GM19351 (cell line): ENCODE measurements around the gene RTTN.

Experiments
- ATAC-seq: cut with Tn5 transposase; IDR thresholded peaks from one replicate; pipeline ENCODE4 v1.9.1; 2021; ENCODE audit warnings: mild to moderate bottlenecking, moderate library complexity; ENCODE audit not compliant: unreplicated experiment

Gene RTTN

DNA sequence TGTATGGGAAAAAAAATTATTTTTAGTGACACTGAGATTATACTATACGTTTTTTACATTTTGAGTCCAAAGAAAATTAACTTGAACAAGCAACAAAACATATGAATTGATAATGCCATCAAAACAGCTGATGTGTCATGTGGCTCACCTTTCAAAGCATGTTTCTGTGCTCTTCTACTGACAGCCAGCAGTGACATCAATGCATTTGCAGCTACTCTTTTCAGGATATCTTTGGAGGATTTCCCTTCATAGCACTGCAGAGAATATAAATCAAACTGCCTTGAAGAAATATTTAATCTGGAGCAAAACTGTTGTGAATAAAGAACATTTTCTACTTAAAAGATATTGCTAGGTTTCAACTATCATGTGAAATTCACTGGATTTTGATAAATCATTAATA, 174.8 kb downstream of the RTTN start:
- ATAC-seq: no peak

DNA sequence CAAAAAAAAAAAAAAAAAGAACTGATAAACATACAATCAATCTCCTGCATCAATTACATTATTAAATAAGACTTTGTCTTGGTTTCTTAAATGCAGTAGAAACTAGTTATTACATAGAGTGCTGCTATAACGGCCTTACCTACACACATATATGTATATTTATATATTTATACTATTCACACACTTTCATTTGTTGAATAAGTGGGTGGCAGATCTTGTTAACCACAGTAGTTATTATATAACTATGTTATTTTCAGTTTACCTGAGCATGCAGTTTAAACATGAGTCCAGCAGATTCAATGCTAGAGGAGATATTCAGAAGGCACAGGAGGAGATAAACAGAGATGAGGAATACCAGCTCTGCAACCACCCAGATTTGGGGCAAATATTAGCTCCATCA, 176.3 kb downstream of the RTTN start:
- ATAC-seq: peak; percentile 44

DNA sequence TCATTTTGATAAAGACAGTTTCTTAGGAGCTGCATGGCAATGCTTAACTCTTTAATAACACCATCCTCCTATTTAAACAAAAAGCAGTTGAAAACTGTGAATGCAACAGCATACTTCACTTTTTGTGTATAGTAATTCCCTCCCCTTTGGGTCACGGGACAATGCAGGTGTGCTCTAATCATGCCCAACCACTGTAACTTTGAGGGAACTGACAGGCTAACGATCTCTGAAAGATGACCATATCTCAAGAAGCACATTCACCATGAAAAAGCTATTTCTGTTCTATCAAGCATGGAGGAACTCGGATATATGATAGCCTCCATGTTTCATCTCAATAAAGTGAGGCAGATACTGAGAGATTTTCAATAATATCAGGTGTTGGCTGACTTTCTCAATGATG, 176.8 kb downstream of the RTTN start:
- peak; percentile 83 for ATAC-seq

DNA sequence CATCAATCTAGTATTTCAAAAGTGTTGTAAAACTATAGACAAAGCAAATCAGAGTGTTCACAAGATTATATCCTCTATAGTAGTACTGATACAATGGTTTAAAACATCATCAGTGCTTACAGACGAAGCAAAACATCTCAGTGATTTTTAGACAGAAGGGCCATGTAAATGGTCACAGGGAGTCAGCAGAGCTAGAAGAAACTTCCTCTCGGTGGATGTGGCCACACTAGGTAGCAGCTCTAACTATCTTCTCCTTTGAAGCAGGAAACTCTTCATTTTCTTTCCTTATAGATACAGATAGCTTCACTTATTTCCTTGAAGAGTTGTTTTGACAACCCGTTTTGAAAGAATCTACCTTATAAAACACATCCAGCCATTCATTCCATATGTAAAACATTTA, 177.4 kb downstream of the RTTN start:
- peak; percentile 32 for ATAC-seq

DNA sequence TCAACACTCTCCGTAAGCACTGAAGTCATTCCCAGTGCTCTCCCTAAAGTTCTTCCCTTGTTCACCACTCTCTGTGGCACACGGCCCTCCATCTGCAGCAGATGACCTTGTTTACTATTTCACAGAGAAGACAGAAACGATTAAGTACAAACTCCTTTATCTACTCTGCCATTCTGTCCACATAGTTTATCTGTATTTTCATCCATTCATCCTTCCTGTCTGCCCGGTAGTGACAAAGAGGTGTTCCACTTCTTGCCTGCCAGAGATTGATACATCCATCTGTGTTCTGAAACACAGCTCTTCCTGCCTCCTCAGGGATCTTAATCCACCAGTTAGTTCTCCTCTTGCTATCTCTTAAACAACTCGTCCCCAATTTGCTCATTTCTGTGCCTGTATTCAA, 179.9 kb downstream of the RTTN start:
- ATAC-seq: no peak

DNA sequence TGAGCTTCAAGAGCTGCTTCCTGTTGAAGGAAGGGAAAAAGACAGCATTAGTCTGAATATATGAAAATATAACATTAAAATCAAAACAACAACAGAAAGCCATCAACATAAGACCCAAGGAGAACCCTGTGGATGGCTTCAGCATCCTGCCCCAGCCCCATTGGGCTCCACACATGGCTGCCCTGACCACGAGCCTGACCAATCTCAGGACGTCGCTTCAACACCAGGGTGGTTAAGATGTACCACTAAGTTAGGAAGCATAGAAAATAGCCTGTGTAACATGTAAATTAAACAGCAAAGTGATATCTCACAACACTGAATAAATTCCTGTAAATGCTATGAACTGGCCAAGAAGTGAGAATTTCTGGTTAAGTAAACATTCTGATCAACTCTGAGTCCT, 180.7 kb downstream of the RTTN start:
- ATAC-seq: no peak

DNA sequence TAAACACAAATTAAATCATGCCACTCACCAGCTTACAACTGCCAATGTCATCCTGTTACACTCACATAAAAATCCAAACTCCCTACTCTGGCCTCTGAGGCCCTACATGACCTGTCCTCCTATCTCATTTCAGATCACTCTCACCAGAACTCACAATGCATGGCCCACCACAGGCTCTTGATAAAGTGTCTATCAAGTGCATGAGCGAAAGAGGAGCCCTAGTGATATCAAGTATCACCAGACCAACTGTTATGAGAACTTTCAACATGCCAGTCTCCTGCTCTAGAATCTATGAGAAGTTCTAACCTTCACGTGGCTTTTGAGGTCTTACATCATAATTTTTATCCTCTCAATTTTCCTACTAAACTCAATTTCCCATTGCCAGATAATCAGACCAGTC, 181.4 kb downstream of the RTTN start:
- ATAC-seq: no peak

DNA sequence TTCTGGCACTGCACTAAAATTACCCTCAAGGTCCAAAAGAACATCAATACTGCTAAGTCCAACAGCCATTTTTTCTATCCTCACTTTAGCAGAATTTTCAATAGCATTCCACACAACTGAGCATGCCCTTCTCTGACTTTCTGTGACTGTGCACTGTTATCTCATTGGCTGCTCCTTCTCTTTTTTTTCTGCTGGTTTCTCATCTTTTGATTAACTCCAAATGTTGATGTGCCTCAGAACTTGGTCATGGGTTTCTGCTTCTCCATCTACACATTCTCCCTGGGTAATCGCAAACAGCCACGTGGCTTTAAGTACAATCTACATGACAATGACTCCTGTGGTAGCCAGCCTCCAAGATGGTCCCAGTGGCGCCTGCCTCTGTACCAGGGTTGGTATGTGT, 182.9 kb downstream of the RTTN start:
- no peak for ATAC-seq

DNA sequence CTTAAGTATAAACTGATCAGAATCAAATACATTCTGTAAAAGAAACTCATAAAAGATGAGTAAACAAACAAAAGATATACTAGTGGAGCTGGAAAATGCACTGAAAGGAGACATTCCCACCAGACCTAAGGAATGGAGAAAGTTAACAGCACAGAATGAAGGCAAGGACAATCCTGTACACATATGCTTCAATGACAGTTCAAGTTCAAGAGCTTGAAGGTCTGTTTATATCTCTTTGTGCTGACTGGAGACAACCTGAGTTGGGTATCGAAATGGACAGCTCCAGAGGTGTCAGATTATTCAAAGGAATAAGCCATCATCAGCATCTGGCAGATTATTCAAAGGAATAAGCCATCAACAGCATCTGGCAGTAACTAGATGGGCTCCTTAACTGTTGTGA, 184.0 kb downstream of the RTTN start:
- ATAC-seq: no peak

DNA sequence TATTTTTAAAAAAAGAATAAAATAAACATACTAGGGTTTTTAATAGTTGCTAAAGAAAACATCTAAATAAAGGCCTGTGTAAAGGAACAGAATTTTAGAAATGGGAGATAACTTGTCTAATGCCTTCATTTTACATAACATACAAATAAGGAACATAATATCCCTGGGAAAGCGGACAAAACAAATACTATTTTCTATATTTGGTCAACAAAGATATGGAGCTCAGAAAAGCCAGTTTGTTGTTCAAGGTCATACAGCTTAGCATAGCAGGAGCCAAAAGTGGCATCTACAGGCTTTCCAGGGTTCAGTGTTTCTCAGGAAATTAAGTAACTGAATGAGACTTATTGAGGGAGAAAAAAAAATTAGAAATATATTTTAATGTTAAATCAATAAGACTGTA, 184.4 kb downstream of the RTTN start:
- no peak for ATAC-seq

DNA sequence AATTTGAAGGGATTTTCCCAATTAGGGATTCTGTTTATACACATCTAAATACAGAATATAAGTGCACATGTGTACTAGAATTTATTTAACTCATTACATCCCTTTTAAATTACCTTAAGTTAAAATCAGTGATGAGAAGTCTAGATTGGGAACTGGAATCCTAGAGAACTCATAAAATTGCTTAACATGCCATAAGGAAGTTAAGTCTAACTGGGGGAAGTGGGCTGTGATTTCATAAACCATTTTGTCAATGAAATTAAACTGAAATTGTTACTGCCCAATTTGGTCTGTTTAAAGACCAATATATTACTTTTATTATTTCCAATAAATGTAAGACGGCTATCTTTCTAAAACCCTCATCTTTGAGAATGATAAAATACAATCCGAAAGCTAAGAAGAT, 185.5 kb downstream of the RTTN start:
- no peak for ATAC-seq

DNA sequence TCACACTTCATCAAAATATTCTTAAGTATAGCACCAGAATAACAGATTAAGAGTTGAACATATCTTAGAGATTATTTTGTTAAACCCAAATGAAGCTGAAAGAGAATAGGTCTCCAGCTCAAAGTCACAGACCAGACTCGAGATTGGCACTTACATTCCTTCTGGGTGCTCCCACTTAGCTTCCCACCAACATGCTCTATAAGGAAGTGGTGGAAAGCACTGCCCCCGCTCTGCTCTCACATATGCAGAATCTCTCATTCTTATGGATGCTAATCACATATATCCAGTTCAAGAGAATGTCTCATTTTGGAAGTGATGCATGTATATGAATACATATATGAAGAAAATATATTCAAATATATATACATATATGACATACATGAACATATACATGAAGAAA, 186.4 kb downstream of the RTTN start:
- ATAC-seq: no peak

DNA sequence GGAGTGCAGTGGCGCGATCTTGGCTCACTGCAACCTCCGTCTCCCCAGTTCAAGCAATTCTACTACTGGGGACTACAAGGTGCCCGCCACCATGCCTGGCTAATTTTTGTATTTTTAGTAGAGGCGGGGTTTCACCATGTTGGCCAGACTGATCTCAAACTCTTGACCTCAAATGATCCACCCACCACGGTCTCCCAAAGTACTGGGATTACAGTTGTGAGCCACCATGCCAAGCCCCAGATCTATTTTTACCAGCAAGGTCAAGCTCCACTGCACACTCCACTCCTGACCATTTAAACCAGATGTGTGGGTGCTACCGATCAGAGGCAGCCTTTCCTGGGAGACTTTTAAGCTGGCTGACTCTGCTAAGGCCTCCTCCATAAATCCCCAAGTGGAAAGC, 190.4 kb downstream of the RTTN start:
- ATAC-seq: no peak

DNA sequence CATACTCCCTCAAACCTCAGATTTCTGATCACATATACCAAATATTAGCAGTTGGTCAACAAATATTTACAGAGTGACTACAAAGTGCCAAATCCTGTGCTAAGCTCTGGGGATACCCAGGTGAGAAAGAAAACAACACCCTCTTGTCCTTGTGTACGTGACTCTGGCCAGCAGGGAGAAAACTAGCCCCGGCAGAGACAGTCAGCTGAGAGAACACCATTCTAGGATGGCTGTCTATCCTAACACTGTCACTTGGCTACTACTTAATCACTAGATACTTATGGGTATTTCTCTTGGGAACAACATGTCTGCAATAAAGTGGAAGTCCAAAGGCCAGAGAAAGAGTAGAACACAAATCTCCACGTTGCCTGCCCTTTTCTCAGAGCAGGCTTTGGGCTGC, 199.9 kb downstream of the RTTN start:
- ATAC-seq: no peak

DNA sequence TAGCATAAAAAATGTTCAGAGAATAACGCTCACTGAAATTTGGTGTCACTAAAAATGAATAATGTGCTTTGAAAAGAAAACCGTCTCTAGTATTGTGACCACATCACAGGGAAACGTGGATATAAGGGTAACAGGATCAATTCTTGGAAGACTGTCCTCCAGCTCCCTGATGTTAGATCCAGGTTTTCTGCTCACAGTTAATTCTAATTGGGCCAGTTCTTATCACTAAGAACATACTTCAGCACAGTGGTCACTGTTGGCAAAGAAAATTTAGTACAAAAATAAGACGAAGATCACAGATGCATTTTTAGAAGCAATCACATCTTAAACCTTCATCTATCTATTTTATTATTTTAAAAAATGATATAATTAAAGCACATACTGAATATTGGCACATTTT, 200.8 kb downstream of the RTTN start:
- no peak for ATAC-seq

DNA sequence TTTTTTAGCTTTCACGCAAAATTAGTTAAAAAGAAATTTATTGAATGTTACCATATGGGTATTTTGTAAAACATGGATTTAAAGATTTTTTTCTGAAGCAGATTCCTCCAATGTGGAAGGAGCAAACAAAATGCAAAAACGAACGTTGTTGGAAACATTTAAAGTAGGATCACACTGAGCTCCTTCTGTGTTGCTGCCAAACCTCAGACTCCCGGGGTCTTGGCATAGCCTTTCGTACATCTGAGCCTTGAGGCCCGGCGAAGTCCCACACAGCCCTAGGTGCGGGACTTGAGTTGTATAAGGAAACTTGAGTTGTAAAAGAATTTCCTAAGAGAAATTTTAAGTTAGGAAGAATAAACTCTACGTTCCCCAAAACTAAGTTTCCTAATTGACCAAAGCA, 205.8 kb downstream of the RTTN start:
- no peak for ATAC-seq

DNA sequence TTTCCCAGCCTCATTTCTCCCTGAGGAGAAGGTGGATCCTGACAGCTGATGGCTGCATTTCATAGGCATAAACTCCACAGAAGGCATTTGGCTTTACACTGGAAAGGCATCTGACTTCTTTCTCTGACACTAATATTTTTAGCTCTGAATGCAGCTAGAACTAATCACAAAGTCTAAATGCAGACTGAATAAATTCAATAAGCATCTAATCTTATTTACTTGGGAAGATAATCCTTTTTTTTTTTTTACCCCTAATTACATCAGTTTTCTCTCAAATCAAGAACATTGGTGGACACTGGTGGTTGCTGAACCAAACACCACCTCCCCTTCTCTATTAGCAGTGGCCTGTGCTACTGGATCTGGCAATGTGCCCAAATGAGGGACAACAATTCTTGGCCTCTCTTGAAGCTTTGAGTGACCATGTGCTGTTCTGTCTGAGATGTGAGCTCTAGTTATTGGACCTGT, 206.9 kb downstream of the RTTN start:
- ATAC-seq: no peak

DNA sequence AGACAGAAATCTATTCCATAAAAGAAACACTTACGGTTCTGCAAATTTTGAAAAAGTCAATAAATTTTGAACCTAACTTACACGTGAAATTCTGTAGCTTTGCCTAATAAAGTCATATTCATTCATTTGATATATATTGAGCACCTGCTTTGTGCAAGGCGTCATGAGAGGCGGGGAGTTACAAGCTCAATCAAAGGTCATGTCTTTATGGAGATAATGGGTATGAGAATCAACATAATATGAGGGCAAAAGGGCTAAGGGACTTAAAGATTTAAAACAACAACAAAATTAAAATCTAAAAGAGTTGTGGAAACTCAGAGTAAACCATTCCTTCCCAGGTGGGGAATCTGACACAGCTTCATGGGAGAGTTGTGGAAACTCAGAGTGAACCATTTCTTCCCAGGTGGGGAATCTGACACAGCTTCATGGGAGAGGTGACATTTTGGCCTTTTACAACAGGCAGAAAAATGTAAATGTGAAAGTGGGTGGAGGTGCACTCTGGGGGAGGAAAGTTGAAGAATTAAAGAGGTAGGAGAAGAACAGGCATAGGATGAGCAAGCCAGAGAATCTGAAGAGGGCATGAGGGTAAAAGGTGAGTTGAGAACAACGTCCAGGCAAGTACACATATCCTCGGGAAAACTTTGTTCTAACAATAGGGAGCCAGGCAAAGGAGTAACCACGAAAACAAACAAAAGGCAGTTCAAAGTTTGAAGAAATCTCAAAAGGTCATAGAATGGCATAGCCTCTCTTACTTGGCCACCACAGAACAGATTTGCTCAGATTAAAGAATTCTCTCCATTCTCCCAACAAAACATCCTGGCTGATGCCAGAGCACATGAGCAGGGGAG, 208.3 kb downstream of the RTTN start:
- ATAC-seq: no peak

DNA sequence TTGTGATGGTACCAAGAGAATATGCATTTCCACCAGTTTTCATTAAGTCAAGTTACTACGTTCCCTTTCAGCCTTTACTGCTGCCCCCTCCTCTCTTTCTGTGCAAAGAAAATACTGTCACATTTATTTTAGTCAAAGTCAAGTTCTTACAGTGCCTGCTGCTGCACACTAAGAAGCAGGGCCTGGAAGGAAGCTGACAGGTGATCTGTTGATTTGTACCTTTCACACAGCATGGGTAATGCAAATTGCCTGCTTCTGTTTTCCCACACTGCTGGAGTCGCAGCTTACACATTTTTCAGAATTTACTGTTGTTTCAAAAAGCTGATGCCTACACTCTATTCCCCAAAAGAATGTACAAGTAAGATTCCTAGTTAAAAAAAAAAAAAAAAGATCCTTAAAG, 209.1 kb downstream of the RTTN start:
- no peak for ATAC-seq

DNA sequence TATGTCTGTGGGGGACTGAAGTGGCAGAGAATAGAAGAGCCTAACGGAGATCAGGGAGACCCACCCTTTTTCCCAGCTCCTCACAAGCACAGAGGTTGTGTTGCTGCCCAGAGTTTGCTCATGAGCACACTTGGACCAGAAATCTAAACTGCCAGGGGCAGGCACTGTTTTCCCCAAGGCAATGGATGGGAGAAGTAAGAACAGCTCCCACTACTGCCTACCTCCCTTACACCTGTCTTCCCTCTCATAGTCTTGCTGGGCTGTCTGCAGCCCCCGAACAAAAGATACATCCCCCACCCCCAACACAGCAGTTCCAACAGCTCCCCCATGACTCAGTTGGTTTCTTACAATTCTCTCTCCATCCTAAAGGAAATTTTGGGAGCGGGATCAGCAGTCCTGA, 209.7 kb downstream of the RTTN start:
- ATAC-seq: no peak

DNA sequence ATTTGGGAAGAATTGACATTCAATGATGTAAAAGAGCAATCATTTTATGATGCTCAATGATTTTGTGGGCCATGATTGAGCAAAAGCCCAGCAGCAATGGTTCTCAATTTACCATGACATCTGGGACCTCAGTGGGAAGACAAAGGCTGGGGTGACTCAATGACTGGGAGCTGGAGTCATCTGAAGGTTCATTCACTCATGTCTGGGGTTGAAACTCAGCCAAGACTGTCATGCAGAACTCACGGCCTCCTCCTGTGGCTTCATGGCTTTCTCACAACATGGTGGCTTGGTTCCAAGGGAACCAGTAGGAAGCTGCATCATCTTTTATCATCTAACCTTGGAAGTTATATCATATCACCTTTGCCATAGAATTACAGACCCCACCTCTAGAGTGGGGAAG, 212.7 kb downstream of the RTTN start:
- ATAC-seq: no peak

DNA sequence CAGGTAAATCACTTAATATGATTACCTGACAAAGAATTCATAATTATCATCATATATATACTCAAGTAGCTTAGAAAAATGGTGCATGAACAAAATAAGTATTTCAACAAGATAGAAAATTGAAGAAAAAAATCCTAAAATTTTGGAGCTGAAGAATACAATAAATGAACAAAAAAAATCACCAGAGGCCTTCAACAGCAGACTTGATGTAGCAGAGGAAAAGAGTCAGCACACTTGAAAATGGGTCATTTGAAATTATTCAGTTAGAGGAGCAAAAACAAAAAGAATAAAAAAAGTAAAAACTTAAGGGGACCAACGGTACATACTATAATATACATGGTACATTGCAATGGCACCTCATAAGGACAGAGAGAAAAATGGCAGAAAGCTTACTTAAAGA, 217.6 kb downstream of the RTTN start:
- ATAC-seq: no peak

DNA sequence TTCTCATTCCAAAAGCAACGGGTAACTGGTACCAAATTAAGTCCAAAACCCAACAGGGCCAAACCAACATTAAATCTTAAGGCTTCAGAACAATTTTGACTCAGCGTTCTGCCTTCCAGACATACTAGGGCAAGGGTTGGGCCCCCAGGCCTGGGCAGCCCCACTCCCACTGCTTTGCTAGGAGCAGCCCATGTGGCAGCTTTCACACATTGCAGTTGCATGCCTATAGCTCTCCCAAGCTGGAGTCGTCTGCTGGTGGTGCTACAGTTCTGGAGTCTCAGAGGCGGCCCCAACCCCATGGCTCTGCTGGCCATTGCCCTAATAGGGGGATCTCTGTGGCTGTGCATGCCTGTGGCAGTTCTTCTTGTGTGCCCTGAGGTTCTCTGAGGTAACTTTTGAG, 220.2 kb downstream of the RTTN start:
- ATAC-seq: no peak
